Astrocyte (in vitro differentiated cells and primary cell): Measurements from ENCODE around the gene HSPG2. TPM values are rescaled to one million over a fixed set of nuclear protein-coding genes. Genes with fewer than 3 reads are reported as not detected.
A peak's percentile ranks its signal among the peaks of the same experiment; 100 is the strongest.

Experiments used
- DNase-seq: peaks from one replicate; pipeline ENCODE4 v3.0.0-alpha.2; 2010; ENCODE audit warnings: low read depth
- FAIRE-seq: peaks from 2 replicates; lab custom pipeline; 2011; peaks lifted over from hg19 to GRCh38; lab: Jason Lieb, UNC
- H2AFZ ChIP-seq: 2 replicates; pipeline ENCODE4 v1.6.0; 2012; ENCODE audit warnings: low read depth, low read length, inconsistent platforms
- H3K27ac ChIP-seq: 2 replicates; pipeline ENCODE4 v1.5.1; 2011; ENCODE audit warnings: low read depth, low read length, inconsistent platforms
- H3K27me3 ChIP-seq: 2 replicates; pipeline ENCODE4 v1.6.0; 2011; ENCODE audit warnings: low read length, inconsistent platforms; ENCODE audit not compliant: insufficient read depth
- H3K36me3 ChIP-seq: 2 replicates; pipeline ENCODE4 v1.5.1; 2011; ENCODE audit warnings: low read length, inconsistent platforms; ENCODE audit not compliant: insufficient read depth
- H3K4me1 ChIP-seq: 2 replicates; pipeline ENCODE4 v1.5.1; 2011; ENCODE audit warnings: low read length, inconsistent platforms; ENCODE audit not compliant: insufficient read depth
- H3K4me2 ChIP-seq: 2 replicates; pipeline ENCODE4 v1.6.0; 2012; ENCODE audit warnings: low read length, inconsistent platforms
- H3K4me3 ChIP-seq: 2 replicates; pipeline ENCODE4 v1.5.1; 2011; ENCODE audit warnings: low read depth, mild to moderate bottlenecking, low read length, inconsistent platforms; ENCODE audit not compliant: insufficient read depth
- H3K79me2 ChIP-seq: 2 replicates; pipeline ENCODE4 v1.6.0; 2012; ENCODE audit warnings: mild to moderate bottlenecking, low read length, inconsistent platforms; ENCODE audit not compliant: insufficient read depth
- H3K9ac ChIP-seq: 2 replicates; pipeline ENCODE4 v1.6.0; 2012; ENCODE audit warnings: mild to moderate bottlenecking, low read length, inconsistent platforms
- H3K9me3 ChIP-seq: 2 replicates; pipeline ENCODE4 v1.5.1; 2012; ENCODE audit warnings: low read depth, mild to moderate bottlenecking, low read length, inconsistent platforms; ENCODE audit not compliant: insufficient read depth
- H4K20me1 ChIP-seq: 2 replicates; pipeline ENCODE4 v1.6.0; 2012; ENCODE audit warnings: low read length, inconsistent platforms; ENCODE audit not compliant: insufficient read depth
- H3K27ac Mint-ChIP-seq: one replicate; pipeline ENCODE4 v1.8.0; 2021; ENCODE audit warnings: mild to moderate bottlenecking, mixed read lengths; ENCODE audit not compliant: unreplicated experiment
- H3K27me3 Mint-ChIP-seq: one replicate; pipeline ENCODE4 v1.8.0; 2021; ENCODE audit warnings: low read depth, mixed read lengths; ENCODE audit not compliant: unreplicated experiment
- H3K36me3 Mint-ChIP-seq: one replicate; pipeline ENCODE4 v1.8.0; 2021; ENCODE audit warnings: low read depth, mixed read lengths; ENCODE audit not compliant: unreplicated experiment
- H3K4me1 Mint-ChIP-seq: one replicate; pipeline ENCODE4 v1.8.0; 2021; ENCODE audit warnings: low read depth, mixed read lengths; ENCODE audit not compliant: unreplicated experiment
- H3K4me3 Mint-ChIP-seq: one replicate; pipeline ENCODE4 v1.8.0; 2021; ENCODE audit warnings: mild to moderate bottlenecking, moderate library complexity, mixed read lengths; ENCODE audit not compliant: unreplicated experiment
- H3K9me3 Mint-ChIP-seq: one replicate; pipeline ENCODE4 v1.8.0; 2021; ENCODE audit warnings: mild to moderate bottlenecking, mixed read lengths; ENCODE audit not compliant: unreplicated experiment
- EZH2 ChIP-seq: IDR thresholded peaks from 2 replicates; pipeline ENCODE4 v1.6.1; 2012; ENCODE audit warnings: mild to moderate bottlenecking, low read length, inconsistent platforms; ENCODE audit not compliant: insufficient read depth
- total RNA-seq: library from RNA; stranded (reverse); gene quantifications from 2 replicates; pipeline ENCODE4 v1.2.1, GENCODE V29; 2021
- TF ChIP-seq, protein P1 (sequence below): IDR thresholded peaks from 2 replicates; pipeline ENCODE4 v1.5.1; 2011; ENCODE audit warnings: low read depth, mild to moderate bottlenecking, inconsistent platforms, low read length, moderate library complexity; ENCODE audit not compliant: insufficient read depth

HSPG2 gene
- total RNA-seq, 1 donor from 2014 or later: 249 TPM

DNA sequence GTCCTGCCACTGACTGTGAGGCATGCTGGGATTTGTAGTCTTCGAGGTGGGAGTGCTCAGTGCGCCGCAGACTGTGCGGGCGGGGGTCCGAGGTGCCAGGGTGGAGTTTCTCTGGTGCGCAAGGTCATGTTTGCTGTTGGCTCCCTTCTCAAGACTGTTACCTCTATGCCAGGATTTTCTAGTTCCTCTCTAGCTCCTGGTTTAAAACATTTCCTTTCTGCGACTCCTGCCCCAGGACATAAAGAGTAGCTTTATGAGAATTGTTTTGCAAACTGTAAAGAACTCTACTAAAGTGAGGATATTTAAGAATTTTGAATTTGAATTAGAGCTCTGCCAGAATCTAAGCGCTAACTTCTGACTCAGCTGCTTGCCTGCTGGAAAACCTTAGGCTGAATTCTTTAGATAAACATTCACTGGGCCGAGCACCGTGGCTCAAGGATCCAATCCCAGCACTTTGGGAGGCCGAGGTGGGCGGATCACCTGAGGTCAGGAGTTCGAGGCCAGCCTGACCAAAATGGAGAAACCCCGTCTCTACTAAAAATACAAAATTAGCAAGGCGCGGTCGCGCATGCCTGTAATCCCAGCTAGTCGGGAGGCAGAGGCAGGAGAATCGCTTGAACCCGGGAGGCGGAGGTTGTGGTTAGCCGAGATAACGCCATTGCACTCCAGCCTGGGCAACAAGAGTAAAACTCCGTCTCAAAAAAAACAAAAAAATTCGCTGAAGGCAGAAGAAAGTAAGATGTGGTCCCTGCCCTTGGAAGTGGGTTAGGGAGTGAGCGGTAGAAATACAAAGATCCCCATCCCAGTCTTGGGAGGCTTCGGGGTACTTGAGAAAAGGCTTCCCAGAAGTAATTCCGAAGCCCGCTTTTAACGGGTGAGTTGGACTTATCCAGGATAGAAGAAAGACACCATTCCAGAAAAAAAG, 153.2 kb downstream of the HSPG2 start:
- no peaks in the 10 kb centered on the region for H3K36me3 Mint-ChIP-seq

DNA sequence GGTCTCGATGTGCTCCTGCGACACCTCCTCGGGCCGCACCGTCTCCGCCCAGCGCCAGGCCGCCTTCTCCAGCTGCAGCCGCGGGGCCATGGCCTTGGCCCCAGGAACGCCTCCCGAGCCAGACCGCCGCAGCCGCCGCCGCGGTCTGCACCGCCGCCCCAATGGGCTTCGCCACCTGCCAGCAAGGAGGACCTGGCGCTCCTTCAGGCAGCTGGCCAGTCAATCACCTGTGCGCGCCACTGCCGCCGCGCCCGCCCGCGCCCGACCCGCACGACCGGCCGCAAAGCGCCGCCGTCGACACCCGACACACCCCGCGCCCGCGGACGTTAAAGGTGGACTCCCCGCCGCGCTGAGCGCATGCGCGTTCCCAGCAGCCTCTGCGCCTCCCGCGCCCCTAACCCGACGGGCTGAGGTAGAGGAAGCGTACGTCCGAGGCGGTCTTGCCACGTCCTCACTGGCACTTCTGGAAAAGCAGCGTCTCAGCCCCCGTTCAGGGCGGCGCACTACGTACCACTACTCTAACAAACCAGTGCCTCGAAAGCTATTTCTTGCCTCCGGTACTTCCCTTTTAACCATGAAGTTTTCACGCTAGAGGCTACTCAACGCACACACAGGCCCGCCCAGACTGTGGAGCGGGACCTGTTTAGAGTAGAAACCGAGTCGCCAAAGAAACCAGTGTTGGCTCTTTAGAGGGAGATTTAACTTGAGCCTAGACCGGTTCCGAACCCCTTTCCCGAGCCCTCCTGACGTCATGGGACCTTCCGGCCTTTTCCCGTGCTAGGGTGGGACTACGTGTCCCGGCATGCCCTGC, 154.0 kb downstream of the HSPG2 start, which contains the start of gene USP48:
Gene USP48 (minus strand): TSS at position 282 of the 811 bp plus-strand sequence. CDS start 192 bp downstream, at position 90.
- H3K9me3 Mint-ChIP-seq: peaks cover 2% of the 10 kb centered on the region
- H3K4me1 ChIP-seq: no peaks in the 10 kb centered on the region

More for the DNA sequence above, 153.2 kb downstream of the HSPG2 start:
- Mint-ChIP-seq H3K27me3 (no peaks in the 10 kb centered on the region), H3K27ac (peak overlapping the region; percentile 100), H3K4me1 (peaks cover 10% of the 10 kb centered on the region), H3K9me3 (peaks cover 2% of the 10 kb centered on the region), H3K4me3 (peak overlapping the region; percentile 94)
- DNase-seq (peak; percentile 72), FAIRE-seq (no peak)
- H3K4me1 ChIP-seq: no peaks in the 10 kb centered on the region
- H3K9me3 ChIP-seq: no peaks in the 10 kb centered on the region
- peak overlapping the region; percentile 100 for H3K27ac ChIP-seq
- peak overlapping the region; percentile 76 for H2AFZ ChIP-seq
- no peaks in the 10 kb centered on the region for H3K27me3 ChIP-seq
- peak overlapping the region; percentile 98 for H3K9ac ChIP-seq
- H3K4me2 ChIP-seq: peak overlapping the region; percentile 92
- peaks cover 41% of the 10 kb centered on the region for H3K79me2 ChIP-seq
- peaks cover 17% of the 10 kb centered on the region for H4K20me1 ChIP-seq
- H3K4me3 ChIP-seq: peak overlapping the region; percentile 84
- TF ChIP-seq, protein P1, sequence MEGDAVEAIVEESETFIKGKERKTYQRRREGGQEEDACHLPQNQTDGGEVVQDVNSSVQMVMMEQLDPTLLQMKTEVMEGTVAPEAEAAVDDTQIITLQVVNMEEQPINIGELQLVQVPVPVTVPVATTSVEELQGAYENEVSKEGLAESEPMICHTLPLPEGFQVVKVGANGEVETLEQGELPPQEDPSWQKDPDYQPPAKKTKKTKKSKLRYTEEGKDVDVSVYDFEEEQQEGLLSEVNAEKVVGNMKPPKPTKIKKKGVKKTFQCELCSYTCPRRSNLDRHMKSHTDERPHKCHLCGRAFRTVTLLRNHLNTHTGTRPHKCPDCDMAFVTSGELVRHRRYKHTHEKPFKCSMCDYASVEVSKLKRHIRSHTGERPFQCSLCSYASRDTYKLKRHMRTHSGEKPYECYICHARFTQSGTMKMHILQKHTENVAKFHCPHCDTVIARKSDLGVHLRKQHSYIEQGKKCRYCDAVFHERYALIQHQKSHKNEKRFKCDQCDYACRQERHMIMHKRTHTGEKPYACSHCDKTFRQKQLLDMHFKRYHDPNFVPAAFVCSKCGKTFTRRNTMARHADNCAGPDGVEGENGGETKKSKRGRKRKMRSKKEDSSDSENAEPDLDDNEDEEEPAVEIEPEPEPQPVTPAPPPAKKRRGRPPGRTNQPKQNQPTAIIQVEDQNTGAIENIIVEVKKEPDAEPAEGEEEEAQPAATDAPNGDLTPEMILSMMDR: no peak
- no peaks in the 10 kb centered on the region for H3K36me3 ChIP-seq

More for the DNA sequence above, 154.0 kb downstream of the HSPG2 start, which contains the start of gene USP48:
- Histone ChIP-seq H3K36me3 (no peaks in the 10 kb centered on the region), H3K9ac (peak within 1 kb of the TSS; percentile 98), H2AFZ (peak within 1 kb of the TSS; percentile 76), H3K79me2 (peaks cover 49% of the 10 kb centered on the region), H3K27me3 (no peaks in the 10 kb centered on the region), H3K9me3 (no peaks in the 10 kb centered on the region), H4K20me1 (peaks cover 26% of the 10 kb centered on the region), H3K27ac (peak within 1 kb of the TSS; percentile 100), H3K4me3 (peak within 1 kb of the TSS; percentile 84), H3K4me2 (peak within 1 kb of the TSS; percentile 92)
- Mint-ChIP-seq H3K4me1 (peaks cover 10% of the 10 kb centered on the region), H3K27ac (peak within 1 kb of the TSS; percentile 100), H3K4me3 (peak within 1 kb of the TSS; percentile 97), H3K36me3 (no peaks in the 10 kb centered on the region), H3K27me3 (no peaks in the 10 kb centered on the region)
- TF ChIP-seq, protein P1: no peak
- TF ChIP-seq EZH2: no peak
- DNase-seq: peak; percentile 94
- no peak for FAIRE-seq
